ENCODE results near the gene PRSS58. TPM values are rescaled to one million over a fixed set of nuclear protein-coding genes. Genes with fewer than 3 reads are reported as not detected.

The PRSS58 gene
- total and polyA plus RNA-seq, 2 of the 8 experiments (the other 6 are each of a cell fraction or from before 2014, with no cell fraction given), result not detected

DNA sequence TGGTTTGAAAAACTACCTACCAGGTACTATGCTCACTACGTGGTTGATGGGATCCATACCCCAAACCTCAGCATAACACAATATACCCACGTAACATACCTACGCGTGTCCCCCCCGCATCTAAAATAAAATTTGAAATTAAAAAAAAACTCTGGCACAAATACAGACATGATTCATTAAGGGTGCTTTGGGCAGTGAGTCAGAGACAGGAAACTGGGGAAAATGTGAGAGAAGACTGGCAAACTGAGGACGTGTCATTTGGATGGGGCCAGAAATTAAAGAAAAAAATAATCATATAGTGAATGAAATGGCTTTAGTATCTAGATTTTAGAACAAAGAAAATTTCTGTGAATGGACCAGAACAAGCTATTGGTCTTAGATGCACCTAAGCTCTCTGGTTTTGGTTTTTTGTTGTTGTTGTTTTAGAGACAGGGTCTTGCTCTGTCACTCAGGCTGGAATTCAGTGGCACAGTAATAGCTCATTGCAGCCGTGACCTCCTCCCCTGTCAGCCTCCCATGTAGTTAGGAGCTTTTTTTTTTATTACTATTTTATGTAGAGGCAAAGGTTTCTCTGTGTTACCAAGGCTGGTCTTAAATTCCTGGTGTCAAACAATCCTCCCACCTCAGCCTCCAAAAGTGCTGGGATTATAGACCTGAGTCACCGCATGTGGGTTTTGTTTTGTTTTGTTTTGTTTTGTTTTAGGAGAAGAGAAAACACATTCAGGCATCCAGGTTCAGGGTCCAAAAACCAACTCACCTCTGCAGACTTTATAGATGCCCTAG, 5.9 kb upstream of the PRSS58 start (continued):
- TF ChIP-seq, protein P1, sequence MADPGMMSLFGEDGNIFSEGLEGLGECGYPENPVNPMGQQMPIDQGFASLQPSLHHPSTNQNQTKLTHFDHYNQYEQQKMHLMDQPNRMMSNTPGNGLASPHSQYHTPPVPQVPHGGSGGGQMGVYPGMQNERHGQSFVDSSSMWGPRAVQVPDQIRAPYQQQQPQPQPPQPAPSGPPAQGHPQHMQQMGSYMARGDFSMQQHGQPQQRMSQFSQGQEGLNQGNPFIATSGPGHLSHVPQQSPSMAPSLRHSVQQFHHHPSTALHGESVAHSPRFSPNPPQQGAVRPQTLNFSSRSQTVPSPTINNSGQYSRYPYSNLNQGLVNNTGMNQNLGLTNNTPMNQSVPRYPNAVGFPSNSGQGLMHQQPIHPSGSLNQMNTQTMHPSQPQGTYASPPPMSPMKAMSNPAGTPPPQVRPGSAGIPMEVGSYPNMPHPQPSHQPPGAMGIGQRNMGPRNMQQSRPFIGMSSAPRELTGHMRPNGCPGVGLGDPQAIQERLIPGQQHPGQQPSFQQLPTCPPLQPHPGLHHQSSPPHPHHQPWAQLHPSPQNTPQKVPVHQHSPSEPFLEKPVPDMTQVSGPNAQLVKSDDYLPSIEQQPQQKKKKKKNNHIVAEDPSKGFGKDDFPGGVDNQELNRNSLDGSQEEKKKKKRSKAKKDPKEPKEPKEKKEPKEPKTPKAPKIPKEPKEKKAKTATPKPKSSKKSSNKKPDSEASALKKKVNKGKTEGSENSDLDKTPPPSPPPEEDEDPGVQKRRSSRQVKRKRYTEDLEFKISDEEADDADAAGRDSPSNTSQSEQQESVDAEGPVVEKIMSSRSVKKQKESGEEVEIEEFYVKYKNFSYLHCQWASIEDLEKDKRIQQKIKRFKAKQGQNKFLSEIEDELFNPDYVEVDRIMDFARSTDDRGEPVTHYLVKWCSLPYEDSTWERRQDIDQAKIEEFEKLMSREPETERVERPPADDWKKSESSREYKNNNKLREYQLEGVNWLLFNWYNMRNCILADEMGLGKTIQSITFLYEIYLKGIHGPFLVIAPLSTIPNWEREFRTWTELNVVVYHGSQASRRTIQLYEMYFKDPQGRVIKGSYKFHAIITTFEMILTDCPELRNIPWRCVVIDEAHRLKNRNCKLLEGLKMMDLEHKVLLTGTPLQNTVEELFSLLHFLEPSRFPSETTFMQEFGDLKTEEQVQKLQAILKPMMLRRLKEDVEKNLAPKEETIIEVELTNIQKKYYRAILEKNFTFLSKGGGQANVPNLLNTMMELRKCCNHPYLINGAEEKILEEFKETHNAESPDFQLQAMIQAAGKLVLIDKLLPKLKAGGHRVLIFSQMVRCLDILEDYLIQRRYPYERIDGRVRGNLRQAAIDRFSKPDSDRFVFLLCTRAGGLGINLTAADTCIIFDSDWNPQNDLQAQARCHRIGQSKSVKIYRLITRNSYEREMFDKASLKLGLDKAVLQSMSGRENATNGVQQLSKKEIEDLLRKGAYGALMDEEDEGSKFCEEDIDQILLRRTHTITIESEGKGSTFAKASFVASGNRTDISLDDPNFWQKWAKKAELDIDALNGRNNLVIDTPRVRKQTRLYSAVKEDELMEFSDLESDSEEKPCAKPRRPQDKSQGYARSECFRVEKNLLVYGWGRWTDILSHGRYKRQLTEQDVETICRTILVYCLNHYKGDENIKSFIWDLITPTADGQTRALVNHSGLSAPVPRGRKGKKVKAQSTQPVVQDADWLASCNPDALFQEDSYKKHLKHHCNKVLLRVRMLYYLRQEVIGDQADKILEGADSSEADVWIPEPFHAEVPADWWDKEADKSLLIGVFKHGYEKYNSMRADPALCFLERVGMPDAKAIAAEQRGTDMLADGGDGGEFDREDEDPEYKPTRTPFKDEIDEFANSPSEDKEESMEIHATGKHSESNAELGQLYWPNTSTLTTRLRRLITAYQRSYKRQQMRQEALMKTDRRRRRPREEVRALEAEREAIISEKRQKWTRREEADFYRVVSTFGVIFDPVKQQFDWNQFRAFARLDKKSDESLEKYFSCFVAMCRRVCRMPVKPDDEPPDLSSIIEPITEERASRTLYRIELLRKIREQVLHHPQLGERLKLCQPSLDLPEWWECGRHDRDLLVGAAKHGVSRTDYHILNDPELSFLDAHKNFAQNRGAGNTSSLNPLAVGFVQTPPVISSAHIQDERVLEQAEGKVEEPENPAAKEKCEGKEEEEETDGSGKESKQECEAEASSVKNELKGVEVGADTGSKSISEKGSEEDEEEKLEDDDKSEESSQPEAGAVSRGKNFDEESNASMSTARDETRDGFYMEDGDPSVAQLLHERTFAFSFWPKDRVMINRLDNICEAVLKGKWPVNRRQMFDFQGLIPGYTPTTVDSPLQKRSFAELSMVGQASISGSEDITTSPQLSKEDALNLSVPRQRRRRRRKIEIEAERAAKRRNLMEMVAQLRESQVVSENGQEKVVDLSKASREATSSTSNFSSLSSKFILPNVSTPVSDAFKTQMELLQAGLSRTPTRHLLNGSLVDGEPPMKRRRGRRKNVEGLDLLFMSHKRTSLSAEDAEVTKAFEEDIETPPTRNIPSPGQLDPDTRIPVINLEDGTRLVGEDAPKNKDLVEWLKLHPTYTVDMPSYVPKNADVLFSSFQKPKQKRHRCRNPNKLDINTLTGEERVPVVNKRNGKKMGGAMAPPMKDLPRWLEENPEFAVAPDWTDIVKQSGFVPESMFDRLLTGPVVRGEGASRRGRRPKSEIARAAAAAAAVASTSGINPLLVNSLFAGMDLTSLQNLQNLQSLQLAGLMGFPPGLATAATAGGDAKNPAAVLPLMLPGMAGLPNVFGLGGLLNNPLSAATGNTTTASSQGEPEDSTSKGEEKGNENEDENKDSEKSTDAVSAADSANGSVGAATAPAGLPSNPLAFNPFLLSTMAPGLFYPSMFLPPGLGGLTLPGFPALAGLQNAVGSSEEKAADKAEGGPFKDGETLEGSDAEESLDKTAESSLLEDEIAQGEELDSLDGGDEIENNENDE (IDR thresholded peaks at IDR 0.05; ENCODE audit: insufficient replicate concordance, low read length), result no peak
- TF ChIP-seq BRCA1 (IDR thresholded peaks at IDR 0.05; ENCODE audit: low read depth, low read length) (no peak), RNF2 (IDR thresholded peaks at IDR 0.05; ENCODE audit: borderline replicate concordance, low read depth, low read length, missing control alignments, poor library complexity, severe bottlenecking) (no peak), SIRT6 (IDR thresholded peaks at IDR 0.05; ENCODE audit: low read length) (no peak), TEAD4 (IDR thresholded peaks at IDR 0.05; ENCODE audit: low read depth, low read length) (no peak), SRF (IDR thresholded peaks at IDR 0.05; ENCODE audit: low read depth, low read length) (no peak), CREB1 (IDR thresholded peaks at IDR 0.05) (no peak), EGR1 (IDR thresholded peaks at IDR 0.05; ENCODE audit: borderline replicate concordance, low read depth, low read length) (no peak), MAFK (IDR thresholded peaks at IDR 0.05; ENCODE audit: low read depth, low read length) (no peak), TCF12 (IDR thresholded peaks at IDR 0.05; ENCODE audit: low read depth, low read length) (no peak)
- TF ChIP-seq, protein P2, sequence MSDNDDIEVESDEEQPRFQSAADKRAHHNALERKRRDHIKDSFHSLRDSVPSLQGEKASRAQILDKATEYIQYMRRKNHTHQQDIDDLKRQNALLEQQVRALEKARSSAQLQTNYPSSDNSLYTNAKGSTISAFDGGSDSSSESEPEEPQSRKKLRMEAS (IDR thresholded peaks at IDR 0.05), result no peak
